ENCODE data around the gene LRP2BP. TPM values are rescaled to one million over a fixed set of nuclear protein-coding genes. Genes with fewer than 3 reads are reported as not detected.

Gene LRP2BP
- total and polyA plus RNA-seq, 2 of the 13 experiments (the other 11 are each of a cell fraction or from before 2014, with no cell fraction given), result 0.22 to 0.29 TPM

- no peak for TF ChIP-seq ARID5B (CRISPR knock-in tag; IDR thresholded peaks at IDR 0.05)
- no peak for TF ChIP-seq WIZ (CRISPR knock-in tag; IDR thresholded peaks at IDR 0.05)
- TF ChIP-seq SNAPC4 (CRISPR knock-in tag; IDR thresholded peaks at IDR 0.05), result no peak
- no peak for TF ChIP-seq PAF1 (CRISPR knock-in tag; IDR thresholded peaks at IDR 0.05)
- TF ChIP-seq, protein P1, sequence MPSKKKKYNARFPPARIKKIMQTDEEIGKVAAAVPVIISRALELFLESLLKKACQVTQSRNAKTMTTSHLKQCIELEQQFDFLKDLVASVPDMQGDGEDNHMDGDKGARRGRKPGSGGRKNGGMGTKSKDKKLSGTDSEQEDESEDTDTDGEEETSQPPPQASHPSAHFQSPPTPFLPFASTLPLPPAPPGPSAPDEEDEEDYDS (CRISPR knock-in tag; IDR thresholded peaks at IDR 0.05), result no peak
- TF ChIP-seq ZNF20 (CRISPR knock-in tag; IDR thresholded peaks at IDR 0.05), result no peak
- TF ChIP-seq IRF9 (CRISPR knock-in tag; IDR thresholded peaks at IDR 0.05; ENCODE audit: borderline replicate concordance), result no peak
- TF ChIP-seq HIVEP1 (CRISPR knock-in tag; IDR thresholded peaks at IDR 0.05), result no peak
Observed at GRCh38 chr4:185357733-185358440, 37.8 kb downstream of the LRP2BP start (continued).

All from HepG2 (cell line).